Measurements from ENCODE around the gene ENO4. TPM values are rescaled to one million over a fixed set of nuclear protein-coding genes. Genes with fewer than 3 reads are reported as not detected.

Gene ENO4
- total and polyA plus RNA-seq, 3 donors from 2014 or later = 1.8 to 9.8 (median 5.6) TPM

DNA sequence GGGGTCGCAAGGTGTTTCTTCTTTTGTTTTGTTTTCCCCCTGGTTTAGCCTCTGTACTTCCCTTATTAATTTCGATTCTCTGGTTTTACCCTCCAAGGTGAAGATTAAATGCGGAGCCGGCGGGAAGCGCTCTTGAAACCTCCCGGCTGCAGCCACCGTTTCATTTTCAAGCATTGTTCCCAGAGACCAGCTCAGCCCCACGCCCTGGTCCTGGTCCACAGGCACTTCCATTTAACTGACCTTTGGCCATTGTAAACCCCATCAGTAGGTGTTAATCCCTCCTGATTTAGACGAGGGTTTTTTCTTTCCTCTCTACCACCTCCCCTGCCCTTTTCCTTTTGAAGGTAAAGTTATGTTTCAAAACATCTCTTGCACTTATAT lies 39.2 kb upstream of the ENO4 start:
- TF ChIP-seq, protein P1, sequence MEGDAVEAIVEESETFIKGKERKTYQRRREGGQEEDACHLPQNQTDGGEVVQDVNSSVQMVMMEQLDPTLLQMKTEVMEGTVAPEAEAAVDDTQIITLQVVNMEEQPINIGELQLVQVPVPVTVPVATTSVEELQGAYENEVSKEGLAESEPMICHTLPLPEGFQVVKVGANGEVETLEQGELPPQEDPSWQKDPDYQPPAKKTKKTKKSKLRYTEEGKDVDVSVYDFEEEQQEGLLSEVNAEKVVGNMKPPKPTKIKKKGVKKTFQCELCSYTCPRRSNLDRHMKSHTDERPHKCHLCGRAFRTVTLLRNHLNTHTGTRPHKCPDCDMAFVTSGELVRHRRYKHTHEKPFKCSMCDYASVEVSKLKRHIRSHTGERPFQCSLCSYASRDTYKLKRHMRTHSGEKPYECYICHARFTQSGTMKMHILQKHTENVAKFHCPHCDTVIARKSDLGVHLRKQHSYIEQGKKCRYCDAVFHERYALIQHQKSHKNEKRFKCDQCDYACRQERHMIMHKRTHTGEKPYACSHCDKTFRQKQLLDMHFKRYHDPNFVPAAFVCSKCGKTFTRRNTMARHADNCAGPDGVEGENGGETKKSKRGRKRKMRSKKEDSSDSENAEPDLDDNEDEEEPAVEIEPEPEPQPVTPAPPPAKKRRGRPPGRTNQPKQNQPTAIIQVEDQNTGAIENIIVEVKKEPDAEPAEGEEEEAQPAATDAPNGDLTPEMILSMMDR (IDR thresholded peaks at IDR 0.05) = no peak
- no peak for TF ChIP-seq POLR2A (IDR thresholded peaks at IDR 0.05)
- H3K36me3 ChIP-seq (ENCODE audit: low read depth, missing control alignments) = no peaks in the 10 kb centered on the region
- no peak overlapping the region for H3K27ac ChIP-seq
- H3K27me3 ChIP-seq = no peaks in the 10 kb centered on the region
- no peaks in the 10 kb centered on the region for H3K4me1 ChIP-seq
- no peak overlapping the region for H3K4me3 ChIP-seq
- 50 to 64% methylated on average over 10 of the region's 10 CpGs for WGBS, 2 donors
- H3K9me3 ChIP-seq = no peaks in the 10 kb centered on the region
- intact Hi-C loops (cut with DNase I; ENCODE audit: low total_unique reads) = no loop called here
- DNase-seq = no peak

- no peak for TF ChIP-seq POLR2A (IDR thresholded peaks at IDR 0.05)
- TF ChIP-seq, protein P1 (IDR thresholded peaks at IDR 0.05) = no peak
- no peak for DNase-seq
- Histone ChIP-seq H3K4me3 (no peak overlapping the region), H3K9me3 (no peaks in the 10 kb centered on the region), H3K36me3 (ENCODE audit: low read depth, missing control alignments) (no peaks in the 10 kb centered on the region), H3K27ac (no peak overlapping the region), H3K4me1 (no peaks in the 10 kb centered on the region), H3K27me3 (no peaks in the 10 kb centered on the region)
- WGBS, 2 donors = 86 to 93% methylated on average over 2 of the region's 2 CpGs
- intact Hi-C loops (cut with DNase I; ENCODE audit: low total_unique reads) = no loop called here
Measured at GRCh38 chr10:116810895-116811294, 38.4 kb upstream of the ENO4 start.

GRCh38 chr10:116811691-116812090 lies 37.6 kb upstream of the ENO4 start:
- no peak for TF ChIP-seq POLR2A (IDR thresholded peaks at IDR 0.05)
- TF ChIP-seq, protein P1 (IDR thresholded peaks at IDR 0.05) = no peak
- intact Hi-C loops (cut with DNase I; ENCODE audit: low total_unique reads) = no loop called here
- WGBS, 2 donors = 83 to 90% methylated on average over 5 to 11 of the region's 11 CpGs

DNA sequence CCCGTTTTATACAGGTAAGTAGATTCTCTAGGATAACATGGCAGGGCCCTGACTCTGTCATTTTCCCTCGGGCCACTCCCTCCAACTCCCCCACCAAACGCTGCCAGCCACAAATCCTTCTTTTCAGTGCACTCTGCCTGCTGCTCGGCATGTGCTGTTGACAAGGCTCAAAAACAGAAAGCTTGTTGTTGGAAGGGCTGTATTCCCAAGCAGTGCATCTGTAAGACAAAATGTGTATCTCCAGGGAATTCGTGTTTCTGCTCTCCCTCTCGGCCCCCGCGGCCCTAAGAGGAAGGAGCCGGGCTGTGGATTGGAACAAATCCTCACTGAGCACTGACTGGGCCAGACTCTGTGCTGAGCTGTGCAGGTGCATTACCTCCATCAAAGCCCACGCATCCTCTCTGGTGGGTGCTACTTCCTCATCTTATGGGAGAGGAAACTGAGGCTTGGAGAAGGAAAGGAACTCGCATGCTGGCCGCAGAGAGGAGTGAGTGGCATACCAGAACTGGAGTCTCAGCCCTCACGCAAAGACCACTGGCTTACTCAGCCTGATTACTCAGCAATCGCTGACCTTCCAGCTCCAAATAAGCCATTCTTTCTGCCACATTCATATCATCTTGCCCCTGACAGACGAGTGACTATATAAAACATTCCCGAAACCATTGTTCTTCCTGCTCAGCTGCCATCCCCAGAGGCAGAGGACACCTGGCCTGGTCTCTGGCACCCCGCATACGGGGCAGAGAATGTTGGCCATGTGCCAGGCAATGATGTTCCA lies 33.5 kb upstream of the ENO4 start:
- Histone ChIP-seq H3K27ac (no peak overlapping the region), H3K9me3 (no peaks in the 10 kb centered on the region), H3K36me3 (ENCODE audit: low read depth, missing control alignments) (no peaks in the 10 kb centered on the region), H3K4me1 (no peaks in the 10 kb centered on the region), H3K4me3 (no peak overlapping the region), H3K27me3 (no peaks in the 10 kb centered on the region)
- TF ChIP-seq, protein P1 (IDR thresholded peaks at IDR 0.05) = no peak
- no peak for TF ChIP-seq POLR2A (IDR thresholded peaks at IDR 0.05)
- intact Hi-C loops (cut with DNase I; ENCODE audit: low total_unique reads) = no loop called here
- WGBS, 2 donors = 67 to 70% methylated on average over 18 of the region's 18 CpGs
- no peak for DNase-seq

More at GRCh38 chr10:116811691-116812090, 37.6 kb upstream of the ENO4 start:
- Histone ChIP-seq H3K27ac (no peak overlapping the region), H3K4me3 (no peak overlapping the region), H3K4me1 (no peaks in the 10 kb centered on the region), H3K9me3 (no peaks in the 10 kb centered on the region), H3K27me3 (no peaks in the 10 kb centered on the region), H3K36me3 (ENCODE audit: low read depth, missing control alignments) (no peaks in the 10 kb centered on the region)
- DNase-seq = no peak

DNA sequence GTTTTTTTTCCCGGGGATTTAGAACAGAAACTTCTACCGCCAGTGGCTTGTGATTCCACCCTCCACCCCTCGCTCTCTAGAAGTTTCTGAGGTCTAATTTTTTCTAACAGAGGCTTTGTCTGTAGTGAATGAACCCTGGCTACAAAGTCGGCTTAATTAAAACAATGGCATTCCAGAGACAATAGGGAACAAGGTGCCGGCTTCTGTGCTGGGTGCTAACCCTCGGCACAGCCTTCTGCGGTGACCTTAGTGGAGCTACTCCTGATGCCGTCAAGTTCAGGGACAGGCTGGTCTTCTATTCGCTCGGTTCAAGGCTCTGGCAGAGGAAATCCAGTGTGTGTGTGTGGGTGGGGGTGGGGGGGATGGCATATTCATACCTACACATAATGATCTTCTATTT lies 32.1 kb upstream of the ENO4 start:
- Histone ChIP-seq H3K9me3 (no peaks in the 10 kb centered on the region), H3K4me3 (no peak overlapping the region), H3K27me3 (no peaks in the 10 kb centered on the region), H3K36me3 (ENCODE audit: low read depth, missing control alignments) (no peaks in the 10 kb centered on the region), H3K27ac (no peak overlapping the region), H3K4me1 (no peaks in the 10 kb centered on the region)
- intact Hi-C loops (cut with DNase I; ENCODE audit: low total_unique reads) = no loop called here
- WGBS, 2 donors = 40 to 61% methylated on average over 10 of the region's 10 CpGs
- no peak for TF ChIP-seq POLR2A (IDR thresholded peaks at IDR 0.05)
- TF ChIP-seq, protein P1 (IDR thresholded peaks at IDR 0.05) = no peak
- no peak for DNase-seq

All from testis (tissue), 3 donors.